Measurements from ENCODE around the gene PARD3.

DNA sequence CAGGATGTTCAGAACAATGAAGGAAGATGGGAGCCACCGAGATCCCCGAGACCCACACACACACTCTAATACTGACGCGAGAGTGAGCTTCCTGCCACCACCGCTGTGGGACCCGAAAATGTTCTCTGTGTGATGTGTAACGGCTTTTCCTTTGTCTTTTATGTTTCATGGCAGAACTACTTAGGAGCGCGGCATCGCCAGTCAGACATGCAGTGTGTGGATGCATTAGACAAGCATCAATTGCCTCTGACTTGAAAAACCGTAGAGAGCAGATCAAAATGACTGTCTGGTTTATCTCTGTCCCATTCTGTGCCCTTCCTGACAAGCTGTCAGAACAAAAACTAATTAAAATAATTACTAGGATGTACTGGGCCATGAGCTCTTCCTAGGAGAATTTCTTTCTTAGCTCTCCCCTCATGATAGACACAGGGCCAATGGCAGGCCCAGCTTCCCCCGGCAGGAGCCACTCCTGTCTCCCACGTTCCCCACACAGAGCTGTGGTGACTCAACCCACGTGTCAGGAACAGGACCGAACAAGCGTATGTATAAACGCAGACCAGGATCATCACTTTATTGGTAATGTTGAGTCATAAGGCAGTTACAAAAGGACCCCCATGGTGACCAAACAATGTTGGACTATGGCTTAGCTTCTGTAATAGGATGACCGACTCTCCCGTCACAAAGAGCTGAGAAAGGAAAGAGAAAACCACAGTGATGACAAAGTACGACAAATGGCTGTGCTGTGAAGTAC lies 705.0 kb downstream of the PARD3 start:
- TF ChIP-seq EZH2 (IDR thresholded peaks at IDR 0.05; ENCODE audit: low read length, missing control alignments) = no peak
- TF ChIP-seq, protein P1, sequence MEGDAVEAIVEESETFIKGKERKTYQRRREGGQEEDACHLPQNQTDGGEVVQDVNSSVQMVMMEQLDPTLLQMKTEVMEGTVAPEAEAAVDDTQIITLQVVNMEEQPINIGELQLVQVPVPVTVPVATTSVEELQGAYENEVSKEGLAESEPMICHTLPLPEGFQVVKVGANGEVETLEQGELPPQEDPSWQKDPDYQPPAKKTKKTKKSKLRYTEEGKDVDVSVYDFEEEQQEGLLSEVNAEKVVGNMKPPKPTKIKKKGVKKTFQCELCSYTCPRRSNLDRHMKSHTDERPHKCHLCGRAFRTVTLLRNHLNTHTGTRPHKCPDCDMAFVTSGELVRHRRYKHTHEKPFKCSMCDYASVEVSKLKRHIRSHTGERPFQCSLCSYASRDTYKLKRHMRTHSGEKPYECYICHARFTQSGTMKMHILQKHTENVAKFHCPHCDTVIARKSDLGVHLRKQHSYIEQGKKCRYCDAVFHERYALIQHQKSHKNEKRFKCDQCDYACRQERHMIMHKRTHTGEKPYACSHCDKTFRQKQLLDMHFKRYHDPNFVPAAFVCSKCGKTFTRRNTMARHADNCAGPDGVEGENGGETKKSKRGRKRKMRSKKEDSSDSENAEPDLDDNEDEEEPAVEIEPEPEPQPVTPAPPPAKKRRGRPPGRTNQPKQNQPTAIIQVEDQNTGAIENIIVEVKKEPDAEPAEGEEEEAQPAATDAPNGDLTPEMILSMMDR (conservative IDR thresholded peaks at IDR 0.05 in 1 of 2, IDR thresholded peaks at IDR 0.05 in 1 of 2; ENCODE audit: low read depth in 1 of 2, low read length in 2 of 2) = no peak

Data from fibroblast of lung (primary cell).